ENCODE measurements around the gene RPS14.
A peak's percentile ranks its signal among the peaks of the same experiment; 100 is the strongest.
"Not testable (repeated sequence)": the region's sequence is repeated elsewhere in the genome, so short reads cannot be mapped to it uniquely, and the experiment has no call there.

Gene RPS14

GRCh38 chr5:150413902-150414790, 35.4 kb downstream of the RPS14 start:
- DNase-seq (ENCODE audit: low read depth in 2 of 2, low spot score in 1 of 2) = not testable (repeated sequence)

GRCh38 chr5:150413176-150413901, 36.2 kb downstream of the RPS14 start:
- DNase-seq (ENCODE audit: low read depth in 2 of 2, low spot score in 1 of 2) = no peak

GRCh38 chr5:150412319-150413175, 37.0 kb downstream of the RPS14 start, which contains the start of gene CD74:
Gene CD74 (minus strand): TSS chr5:150412910. CDS start chr5:150412749, 161 bp downstream.
- DNase-seq (ENCODE audit: low read depth in 2 of 2, low spot score in 1 of 2) = peak; percentile 78 to 84

GRCh38 chr5:150411245-150411979, 38.1 kb downstream of the RPS14 start:
- peak in 1 of 2 donors; percentile 36 for DNase-seq (ENCODE audit: low read depth in 2 of 2, low spot score in 1 of 2)

GRCh38 chr5:150410524-150411244, 38.9 kb downstream of the RPS14 start:
- DNase-seq (ENCODE audit: low read depth in 2 of 2, low spot score in 1 of 2) = no peak

GRCh38 chr5:150409638-150410523, 39.7 kb downstream of the RPS14 start:
- no peak for DNase-seq (ENCODE audit: low read depth in 2 of 2, low spot score in 1 of 2)

GRCh38 chr5:150408231-150408943, 41.2 kb downstream of the RPS14 start:
- no peak for DNase-seq (ENCODE audit: low read depth in 2 of 2, low spot score in 1 of 2)

GRCh38 chr5:150407096-150407720, 42.3 kb downstream of the RPS14 start:
- DNase-seq (ENCODE audit: low read depth in 2 of 2, low spot score in 1 of 2) = no peak

GRCh38 chr5:150406723-150407095, 42.8 kb downstream of the RPS14 start:
- DNase-seq (ENCODE audit: low read depth in 2 of 2, low spot score in 1 of 2) = no peak

GRCh38 chr5:150406103-150406722, 43.3 kb downstream of the RPS14 start:
- DNase-seq (ENCODE audit: low read depth in 2 of 2, low spot score in 1 of 2) = no peak

- DNase-seq (ENCODE audit: low read depth in 2 of 2, low spot score in 1 of 2) = no peak
These were observed 44.4 kb downstream of the RPS14 start for GRCh38 chr5:150404941-150405816.

- DNase-seq (ENCODE audit: low read depth in 2 of 2, low spot score in 1 of 2) = no peak
These were observed 45.0 kb downstream of the RPS14 start for GRCh38 chr5:150404535-150404934.

GRCh38 chr5:150404121-150404520, 45.4 kb downstream of the RPS14 start:
- no peak for DNase-seq (ENCODE audit: low read depth in 2 of 2, low spot score in 1 of 2)

- no peak for DNase-seq (ENCODE audit: low read depth in 2 of 2, low spot score in 1 of 2)
These were observed 46.6 kb downstream of the RPS14 start for GRCh38 chr5:150402901-150403342.

GRCh38 chr5:150402229-150402773, 47.2 kb downstream of the RPS14 start:
- DNase-seq (ENCODE audit: low read depth in 2 of 2, low spot score in 1 of 2) = no peak

Measured in stimulated activated CD8-positive, alpha-beta memory T cell treated with anti-CD3 and anti-CD28 coated beads, Interleukin-4, amount 100 ng/mL, for 1 hour (primary cell).